Loucy (cell line): ENCODE data around the gene TMEM89.

Source experiments
- H2AFZ ChIP-seq: fragments of 200-600 bp; sonication (generic); 2 replicates; pipeline ENCODE4 v1.6.0; 2016; ENCODE audit warnings: antibody characterized with exemption, mild to moderate bottlenecking, low read length, moderate library complexity
- H3F3A ChIP-seq: fragments of 200-600 bp; 2 replicates; pipeline ENCODE4 v1.6.0; 2016; ENCODE audit warnings: antibody characterized with exemption, low read depth, mild to moderate bottlenecking
- H3K27me3 ChIP-seq: fragments of 200-600 bp; sonication (generic); 2 replicates; pipeline ENCODE4 v1.6.1; 2014; ENCODE audit warnings: low read length, mild to moderate bottlenecking; ENCODE audit not compliant: insufficient read depth, poor library complexity, severe bottlenecking
- H3K36me3 ChIP-seq: fragments of 200-600 bp; sonication (generic); 2 replicates; pipeline ENCODE4 v1.6.1; 2016; ENCODE audit warnings: low read length; ENCODE audit not compliant: insufficient read depth
- H3K4me1 ChIP-seq: fragments of 200-600 bp; sonication (generic); 2 replicates; pipeline ENCODE4 v1.5.1; 2014; ENCODE audit warnings: low read length, mild to moderate bottlenecking; ENCODE audit not compliant: insufficient read depth, poor library complexity, severe bottlenecking
- H3K4me2 ChIP-seq: fragments of 200-600 bp; sonication (generic); 2 replicates; pipeline ENCODE4 v1.6.0; 2014; ENCODE audit warnings: antibody characterized with exemption, low read length, low read depth, mild to moderate bottlenecking; ENCODE audit not compliant: poor library complexity, severe bottlenecking
- H3K4me3 ChIP-seq: fragments of 200-600 bp; sonication (generic); 2 replicates; pipeline ENCODE4 v1.5.1; 2014; ENCODE audit warnings: low read length, mild to moderate bottlenecking, mixed read lengths; ENCODE audit not compliant: poor library complexity, severe bottlenecking
- H3K79me2 ChIP-seq: fragments of 200-600 bp; sonication (generic); 2 replicates; pipeline ENCODE4 v1.6.1; 2014; ENCODE audit warnings: low read length; ENCODE audit not compliant: insufficient read depth
- H3K9ac ChIP-seq: fragments of 200-600 bp; sonication (generic); 2 replicates; pipeline ENCODE4 v1.6.0; 2014; ENCODE audit warnings: mild to moderate bottlenecking, low read depth, low read length, moderate library complexity; ENCODE audit not compliant: poor library complexity, severe bottlenecking
- H3K9me2 ChIP-seq: fragments of 200-600 bp; sonication (generic); replicated peaks from 2 replicates; pipeline ENCODE4 v1.6.1; 2016; ENCODE audit warnings: low read depth, low read length, mixed read lengths
- H3K9me3 ChIP-seq: fragments of 200-600 bp; sonication (generic); 2 replicates; pipeline ENCODE4 v1.6.1; 2014; ENCODE audit warnings: mild to moderate bottlenecking, antibody characterized with exemption, low read length, low read depth; ENCODE audit not compliant: insufficient read depth
- H4K20me1 ChIP-seq: fragments of 200-600 bp; sonication (generic); 2 replicates; pipeline ENCODE4 v1.6.0; 2014; ENCODE audit warnings: antibody characterized with exemption, low read length, mild to moderate bottlenecking; ENCODE audit not compliant: insufficient read depth, poor library complexity, severe bottlenecking
- CTCF ChIP-seq: fragments of 200-600 bp; sonication (generic); conservative IDR thresholded peaks from 2 replicates; pipeline ENCODE4 v1.5.1; 2014; ENCODE audit warnings: mild to moderate bottlenecking, antibody characterized with exemption, low read length
- EZH2phosphoT487 ChIP-seq: fragments of 200-600 bp; IDR thresholded peaks from 2 replicates; pipeline ENCODE4 v1.6.1; 2018; ENCODE audit warnings: antibody characterized with exemption, mild to moderate bottlenecking, moderate library complexity, borderline replicate concordance

TMEM89 gene

DNA sequence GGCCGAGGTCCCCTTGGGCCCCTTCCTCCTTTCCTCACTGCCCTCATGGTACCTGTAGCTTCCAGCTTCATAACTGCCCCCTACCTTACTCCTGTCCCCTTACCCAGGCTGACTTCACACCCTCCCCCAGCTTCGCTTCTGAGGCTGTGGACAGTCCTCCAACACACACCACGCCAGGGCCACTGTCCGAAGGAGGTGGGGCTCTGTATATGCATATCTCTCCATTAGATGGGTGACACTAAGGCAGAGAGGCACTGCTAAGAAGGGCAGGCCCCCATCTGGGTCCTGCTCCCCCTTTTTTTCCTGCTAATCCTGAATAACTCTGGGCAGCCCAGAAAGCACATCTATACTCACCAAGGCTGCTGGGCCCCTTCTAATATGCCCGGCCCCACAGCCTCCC lies 25.4 kb downstream of the TMEM89 start:
- no peaks in the 10 kb centered on the region for H3K4me1 ChIP-seq
- H3K4me2 ChIP-seq, result no peak overlapping the region
- no peak overlapping the region for H2AFZ ChIP-seq
- H3K9me3 ChIP-seq, result no peaks in the 10 kb centered on the region
- no peaks in the 10 kb centered on the region for H3F3A ChIP-seq
- no peak overlapping the region for H3K4me3 ChIP-seq
- H4K20me1 ChIP-seq, result no peaks in the 10 kb centered on the region
- no peaks in the 10 kb centered on the region for H3K27me3 ChIP-seq
- H3K36me3 ChIP-seq, result peaks cover 31% of the 10 kb centered on the region; the same call in 1 of the 2 replicates
- H3K9ac ChIP-seq, result no peak overlapping the region
- H3K9me2 ChIP-seq, result no peaks in the 10 kb centered on the region
- TF ChIP-seq EZH2phosphoT487 (no peak), CTCF (no peak)
- H3K79me2 ChIP-seq, result no peaks in the 10 kb centered on the region

- Histone ChIP-seq H2AFZ (no peak overlapping the region), H3K9me2 (no peaks in the 10 kb centered on the region), H3K79me2 (no peaks in the 10 kb centered on the region), H3K4me3 (no peak overlapping the region), H3K36me3 (peaks cover 25% of the 10 kb centered on the region; the same call in 1 of the 2 replicates), H3K27me3 (no peaks in the 10 kb centered on the region), H3K9ac (no peak overlapping the region), H3K4me2 (no peak overlapping the region), H3K4me1 (no peaks in the 10 kb centered on the region), H3F3A (no peaks in the 10 kb centered on the region), H4K20me1 (no peaks in the 10 kb centered on the region), H3K9me3 (no peaks in the 10 kb centered on the region)
- no peak for TF ChIP-seq EZH2phosphoT487
- no peak for TF ChIP-seq CTCF
These were observed 25.9 kb downstream of the TMEM89 start for GRCh38 chr3:48595526-48596121.

DNA sequence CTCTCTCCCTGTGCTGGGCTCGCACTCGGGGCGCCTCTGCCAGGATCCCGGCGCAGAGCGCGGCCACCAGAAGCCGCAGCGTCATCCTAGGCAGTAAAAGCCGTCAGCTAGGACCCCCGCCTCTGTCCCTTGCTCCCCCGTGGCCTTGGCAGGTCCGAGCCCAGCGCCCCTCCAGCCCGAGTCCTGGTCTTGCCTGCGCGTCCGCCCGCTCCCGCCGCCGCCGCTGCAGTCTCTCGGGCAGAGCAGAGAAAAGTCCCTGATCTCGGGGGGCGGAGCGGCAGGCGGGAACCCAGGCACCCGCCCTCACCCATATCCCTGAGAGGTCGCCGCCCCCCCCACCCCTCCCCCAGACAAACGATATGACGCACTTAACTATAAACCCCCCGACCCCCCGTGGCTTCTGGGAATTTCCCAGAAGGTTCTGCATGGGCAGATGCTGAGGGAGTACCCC lies 26.5 kb downstream of the TMEM89 start, which contains the start of gene COL7A1:
Gene COL7A1 (minus strand): TSS at position 255 of the 451 bp plus-strand sequence. CDS start 170 bp downstream, at position 85.
- H3K9me3 ChIP-seq, result no peaks in the 10 kb centered on the region
- no peaks in the 10 kb centered on the region for H3K9me2 ChIP-seq
- H3K4me3 ChIP-seq, result no peak within 1 kb of the TSS
- H3K9ac ChIP-seq, result no peak within 1 kb of the TSS
- no peak for TF ChIP-seq EZH2phosphoT487
- TF ChIP-seq CTCF, result no peak
- H3K36me3 ChIP-seq, result peaks cover 20% of the 10 kb centered on the region; the same call in 1 of the 2 replicates
- no peaks in the 10 kb centered on the region for H4K20me1 ChIP-seq
- H2AFZ ChIP-seq, result no peak within 1 kb of the TSS
- no peaks in the 10 kb centered on the region for H3K4me1 ChIP-seq
- H3F3A ChIP-seq, result no peaks in the 10 kb centered on the region
- H3K4me2 ChIP-seq, result no peak within 1 kb of the TSS
- no peaks in the 10 kb centered on the region for H3K79me2 ChIP-seq
- H3K27me3 ChIP-seq, result no peaks in the 10 kb centered on the region
